ENCODE measurements around the gene FBXO44.
A peak's percentile ranks its signal among the peaks of the same experiment; 100 is the strongest.

The FBXO44 gene

GRCh38 chr1:11703357-11704193 lies 48.9 kb downstream of the FBXO44 start:
- no peaks in the 10 kb centered on the region for H3K27me3 ChIP-seq (ENCODE audit: control insufficient read depth, insufficient read depth, low read length)
- no peak overlapping the region; the same call in 1 of the 2 replicates for H3K4me3 ChIP-seq (ENCODE audit: low read depth, low read length)
- no peak overlapping the region for H3K27ac ChIP-seq (ENCODE audit: low read depth, low read length)
- peak overlapping the region; percentile 46 for H3K9ac ChIP-seq (ENCODE audit: low read length)
- H3K36me3 ChIP-seq (ENCODE audit: control insufficient read depth, insufficient read depth, low read length), result peaks cover 7% of the 10 kb centered on the region
- peaks cover 59% of the 10 kb centered on the region for H3K4me1 ChIP-seq (ENCODE audit: control insufficient read depth, insufficient read depth, low read length)
- H3K9me3 ChIP-seq (ENCODE audit: control insufficient read depth, insufficient read depth, low read depth, low read length), result no peaks in the 10 kb centered on the region

- Histone ChIP-seq H3K9ac (ENCODE audit: low read length) (peak overlapping the region; percentile 46), H3K27ac (ENCODE audit: low read depth, low read length) (no peak overlapping the region), H3K36me3 (ENCODE audit: control insufficient read depth, insufficient read depth, low read length) (peaks cover 7% of the 10 kb centered on the region), H3K4me3 (ENCODE audit: low read depth, low read length) (no peak overlapping the region; the same call in 1 of the 2 replicates), H3K4me1 (ENCODE audit: control insufficient read depth, insufficient read depth, low read length) (peaks cover 62% of the 10 kb centered on the region), H3K27me3 (ENCODE audit: control insufficient read depth, insufficient read depth, low read length) (no peaks in the 10 kb centered on the region), H3K9me3 (ENCODE audit: control insufficient read depth, insufficient read depth, low read depth, low read length) (no peaks in the 10 kb centered on the region)
These were observed 49.5 kb downstream of the FBXO44 start for GRCh38 chr1:11704194-11704529.

GRCh38 chr1:11704691-11705475 lies 50.2 kb downstream of the FBXO44 start:
- H3K27me3 ChIP-seq (ENCODE audit: control insufficient read depth, insufficient read depth, low read length), result no peaks in the 10 kb centered on the region
- H3K27ac ChIP-seq (ENCODE audit: low read depth, low read length), result no peak overlapping the region
- H3K9me3 ChIP-seq (ENCODE audit: control insufficient read depth, insufficient read depth, low read depth, low read length), result no peaks in the 10 kb centered on the region
- peaks cover 12% of the 10 kb centered on the region for H3K36me3 ChIP-seq (ENCODE audit: control insufficient read depth, insufficient read depth, low read length)
- no peak overlapping the region for H3K9ac ChIP-seq (ENCODE audit: low read length)
- H3K4me1 ChIP-seq (ENCODE audit: control insufficient read depth, insufficient read depth, low read length), result peaks cover 62% of the 10 kb centered on the region
- no peak overlapping the region for H3K4me3 ChIP-seq (ENCODE audit: low read depth, low read length)

GRCh38 chr1:11705596-11705995 lies 50.9 kb downstream of the FBXO44 start:
- H3K9ac ChIP-seq (ENCODE audit: low read length), result no peak overlapping the region
- peaks cover 12% of the 10 kb centered on the region for H3K36me3 ChIP-seq (ENCODE audit: control insufficient read depth, insufficient read depth, low read length)
- peaks cover 57% of the 10 kb centered on the region for H3K4me1 ChIP-seq (ENCODE audit: control insufficient read depth, insufficient read depth, low read length)
- H3K4me3 ChIP-seq (ENCODE audit: low read depth, low read length), result no peak overlapping the region
- no peaks in the 10 kb centered on the region for H3K9me3 ChIP-seq (ENCODE audit: control insufficient read depth, insufficient read depth, low read depth, low read length)
- H3K27me3 ChIP-seq (ENCODE audit: control insufficient read depth, insufficient read depth, low read length), result no peaks in the 10 kb centered on the region
- no peak overlapping the region for H3K27ac ChIP-seq (ENCODE audit: low read depth, low read length)

GRCh38 chr1:11706292-11706691 lies 51.6 kb downstream of the FBXO44 start:
- no peaks in the 10 kb centered on the region for H3K9me3 ChIP-seq (ENCODE audit: control insufficient read depth, insufficient read depth, low read depth, low read length)
- peaks cover 50% of the 10 kb centered on the region for H3K4me1 ChIP-seq (ENCODE audit: control insufficient read depth, insufficient read depth, low read length)
- H3K4me3 ChIP-seq (ENCODE audit: low read depth, low read length), result no peak overlapping the region
- no peak overlapping the region for H3K27ac ChIP-seq (ENCODE audit: low read depth, low read length)
- H3K9ac ChIP-seq (ENCODE audit: low read length), result no peak overlapping the region
- H3K27me3 ChIP-seq (ENCODE audit: control insufficient read depth, insufficient read depth, low read length), result no peaks in the 10 kb centered on the region
- peaks cover 12% of the 10 kb centered on the region for H3K36me3 ChIP-seq (ENCODE audit: control insufficient read depth, insufficient read depth, low read length)

GRCh38 chr1:11707621-11708276 lies 53.1 kb downstream of the FBXO44 start:
- no peak overlapping the region for H3K27ac ChIP-seq (ENCODE audit: low read depth, low read length)
- H3K9me3 ChIP-seq (ENCODE audit: control insufficient read depth, insufficient read depth, low read depth, low read length), result no peaks in the 10 kb centered on the region
- no peak overlapping the region for H3K4me3 ChIP-seq (ENCODE audit: low read depth, low read length)
- H3K27me3 ChIP-seq (ENCODE audit: control insufficient read depth, insufficient read depth, low read length), result no peaks in the 10 kb centered on the region
- peaks cover 13% of the 10 kb centered on the region for H3K36me3 ChIP-seq (ENCODE audit: control insufficient read depth, insufficient read depth, low read length)
- peaks cover 42% of the 10 kb centered on the region for H3K4me1 ChIP-seq (ENCODE audit: control insufficient read depth, insufficient read depth, low read length)
- H3K9ac ChIP-seq (ENCODE audit: low read length), result no peak overlapping the region

- Histone ChIP-seq H3K9me3 (ENCODE audit: control insufficient read depth, insufficient read depth, low read depth, low read length) (no peaks in the 10 kb centered on the region), H3K27me3 (ENCODE audit: control insufficient read depth, insufficient read depth, low read length) (no peaks in the 10 kb centered on the region), H3K27ac (ENCODE audit: low read depth, low read length) (no peak overlapping the region), H3K36me3 (ENCODE audit: control insufficient read depth, insufficient read depth, low read length) (peaks cover 17% of the 10 kb centered on the region), H3K9ac (ENCODE audit: low read length) (no peak overlapping the region), H3K4me1 (ENCODE audit: control insufficient read depth, insufficient read depth, low read length) (peaks cover 39% of the 10 kb centered on the region), H3K4me3 (ENCODE audit: low read depth, low read length) (no peak overlapping the region)
These were observed 54.1 kb downstream of the FBXO44 start for GRCh38 chr1:11708554-11709350.

GRCh38 chr1:11711490-11711889 lies 56.8 kb downstream of the FBXO44 start:
- Histone ChIP-seq H3K27ac (ENCODE audit: low read depth, low read length) (no peak overlapping the region), H3K4me3 (ENCODE audit: low read depth, low read length) (no peak overlapping the region), H3K36me3 (ENCODE audit: control insufficient read depth, insufficient read depth, low read length) (peaks cover 26% of the 10 kb centered on the region), H3K9me3 (ENCODE audit: control insufficient read depth, insufficient read depth, low read depth, low read length) (no peaks in the 10 kb centered on the region), H3K27me3 (ENCODE audit: control insufficient read depth, insufficient read depth, low read length) (no peaks in the 10 kb centered on the region), H3K9ac (ENCODE audit: low read length) (no peak overlapping the region), H3K4me1 (ENCODE audit: control insufficient read depth, insufficient read depth, low read length) (peaks cover 14% of the 10 kb centered on the region)

GRCh38 chr1:11712285-11712684 lies 57.6 kb downstream of the FBXO44 start:
- H3K9me3 ChIP-seq (ENCODE audit: control insufficient read depth, insufficient read depth, low read depth, low read length), result no peaks in the 10 kb centered on the region
- H3K4me3 ChIP-seq (ENCODE audit: low read depth, low read length), result no peak overlapping the region
- H3K4me1 ChIP-seq (ENCODE audit: control insufficient read depth, insufficient read depth, low read length), result peaks cover 11% of the 10 kb centered on the region
- H3K27ac ChIP-seq (ENCODE audit: low read depth, low read length), result no peak overlapping the region
- H3K36me3 ChIP-seq (ENCODE audit: control insufficient read depth, insufficient read depth, low read length), result peaks cover 26% of the 10 kb centered on the region
- no peak overlapping the region for H3K9ac ChIP-seq (ENCODE audit: low read length)
- no peaks in the 10 kb centered on the region for H3K27me3 ChIP-seq (ENCODE audit: control insufficient read depth, insufficient read depth, low read length)
